CD4-positive, CD25-positive, alpha-beta regulatory T cell (primary cell): ENCODE measurements around the gene POTEJ. TPM values are rescaled to one million over a fixed set of nuclear protein-coding genes. Genes with fewer than 3 reads are reported as not detected.
"Not testable (repeated sequence)": the region's sequence is repeated elsewhere in the genome, so short reads cannot be mapped to it uniquely, and the experiment has no call there.

Source experiments
- ATAC-seq, 2 donors: fragments of 150-1000 bp; cut with Tn5 transposase; one replicate each; pipeline ENCODE4 v1.10.0; 2021; ENCODE audit warnings: low read depth in 2 of 2, moderate number of reproducible peaks in 2 of 2, moderate library complexity in 1 of 2
- DNase-seq, 3 donors: peaks; one replicate each; pipeline versions ENCODE4 v3.0.0 to v3.0.0-alpha.2; 2012 to 2022; ENCODE audit warnings: mixed read lengths in 1 of 3
- H3K27ac ChIP-seq: one replicate; pipeline ENCODE4 v1.7.0; 2013; ENCODE audit warnings: mild to moderate bottlenecking, low read length; ENCODE audit not compliant: insufficient read depth, poor library complexity, severe bottlenecking
- H3K27me3 ChIP-seq: one replicate; pipeline ENCODE4 v1.7.0; 2013; ENCODE audit warnings: low read length; ENCODE audit not compliant: control insufficient read depth, insufficient read depth
- H3K36me3 ChIP-seq: one replicate; pipeline ENCODE4 v1.7.0; 2013; ENCODE audit warnings: mild to moderate bottlenecking, low read length, moderate library complexity; ENCODE audit not compliant: control insufficient read depth, insufficient read depth
- H3K4me1 ChIP-seq: 2 replicates; pipeline ENCODE4 v1.7.0; 2013; ENCODE audit warnings: mild to moderate bottlenecking, low read length; ENCODE audit not compliant: insufficient read depth, control insufficient read depth, poor library complexity, severe bottlenecking
- H3K4me3 ChIP-seq: one replicate; pipeline ENCODE4 v1.7.0; 2013; ENCODE audit warnings: low read depth, mild to moderate bottlenecking, low read length, moderate library complexity
- H3K9me3 ChIP-seq, 2 experiments: 1 replicate in 1 of 2; 2 replicates in 1 of 2; pipeline ENCODE4 v1.7.0; 2013; ENCODE audit warnings: low read length in 2 of 2, mild to moderate bottlenecking in 1 of 2, moderate library complexity in 1 of 2; ENCODE audit not compliant: control insufficient read depth in 2 of 2
- H3K27ac Mint-ChIP-seq, 3 donors: one replicate each; pipeline ENCODE4 v1.8.0; 2020 to 2022; ENCODE audit warnings: mild to moderate bottlenecking in 3 of 3, mixed read lengths in 3 of 3, moderate library complexity in 2 of 3
- H3K27me3 Mint-ChIP-seq: one replicate; pipeline ENCODE4 v1.8.0; 2022; ENCODE audit warnings: mild to moderate bottlenecking, mixed read lengths
- H3K36me3 Mint-ChIP-seq: one replicate; pipeline ENCODE4 v1.8.0; 2020; ENCODE audit warnings: mixed read lengths
- H3K4me1 Mint-ChIP-seq, 4 donors: one replicate each; pipeline ENCODE4 v1.8.0; 2020 to 2022; ENCODE audit warnings: mixed read lengths in 4 of 4, mild to moderate bottlenecking in 1 of 4
- H3K4me3 Mint-ChIP-seq, 4 donors: one replicate each; pipeline ENCODE4 v1.8.0; 2020 to 2022; ENCODE audit warnings: mild to moderate bottlenecking in 4 of 4, mixed read lengths in 4 of 4, moderate library complexity in 3 of 4
- H3K9me3 Mint-ChIP-seq, 7 donors: one replicate each; pipeline ENCODE4 v1.8.0; 2020 to 2022; ENCODE audit warnings: mixed read lengths in 7 of 7, mild to moderate bottlenecking in 3 of 7, moderate library complexity in 2 of 7
- polyA plus RNA-seq, 4 donors: library from polyadenylated mRNA; unstranded; fragments of 300-500 nt; fragmentation: Illumina TruSeq; gene quantifications; one replicate each; pipeline ENCODE4 v1.2.3, GENCODE V29; 2021
- total RNA-seq: library from RNA; stranded (reverse); gene quantifications from one replicate; pipeline ENCODE4 v1.2.3, GENCODE V29; 2022

Gene POTEJ
- total and polyA plus RNA-seq, 5 donors from 2014 or later, result not detected

DNA sequence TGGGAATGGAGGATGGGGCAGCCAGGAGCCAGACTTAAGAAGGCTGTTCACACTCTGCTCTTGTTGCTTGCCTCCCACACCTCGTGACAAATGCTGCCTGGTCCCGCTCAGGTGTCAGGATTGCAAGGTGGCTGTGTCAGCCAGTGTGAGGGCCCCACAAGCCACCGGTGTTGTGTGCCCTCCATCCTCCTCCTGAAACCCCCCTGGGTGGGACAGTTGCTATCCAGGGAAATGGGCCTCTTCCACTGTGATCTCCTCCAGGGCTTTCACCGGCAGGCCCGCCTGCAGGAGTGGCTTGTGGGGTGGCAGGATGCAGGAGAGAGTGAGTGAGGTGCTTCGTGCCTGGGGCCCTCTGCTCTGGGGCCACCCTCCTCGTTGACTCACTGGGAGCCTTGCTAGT, 28.3 kb upstream of the POTEJ start:
- H3K27me3 ChIP-seq, ATAC-seq, H3K36me3 ChIP-seq, H3K4me3 ChIP-seq, H3K27ac Mint-ChIP-seq, H3K27ac ChIP-seq, H3K9me3 Mint-ChIP-seq, H3K4me3 Mint-ChIP-seq, H3K9me3 ChIP-seq, H3K4me1 Mint-ChIP-seq, H3K36me3 Mint-ChIP-seq, H3K27me3 Mint-ChIP-seq, DNase-seq, H3K4me1 ChIP-seq: not testable (repeated sequence)

- H3K4me3 Mint-ChIP-seq, H3K4me1 Mint-ChIP-seq, H3K27ac ChIP-seq, ATAC-seq, H3K27me3 Mint-ChIP-seq, H3K27me3 ChIP-seq, H3K4me1 ChIP-seq, H3K36me3 ChIP-seq, H3K36me3 Mint-ChIP-seq, DNase-seq, H3K4me3 ChIP-seq, H3K27ac Mint-ChIP-seq, H3K9me3 Mint-ChIP-seq, H3K9me3 ChIP-seq: not testable (repeated sequence)
Observed at GRCh38 chr2:130583582-130583981, 27.7 kb upstream of the POTEJ start.

DNA sequence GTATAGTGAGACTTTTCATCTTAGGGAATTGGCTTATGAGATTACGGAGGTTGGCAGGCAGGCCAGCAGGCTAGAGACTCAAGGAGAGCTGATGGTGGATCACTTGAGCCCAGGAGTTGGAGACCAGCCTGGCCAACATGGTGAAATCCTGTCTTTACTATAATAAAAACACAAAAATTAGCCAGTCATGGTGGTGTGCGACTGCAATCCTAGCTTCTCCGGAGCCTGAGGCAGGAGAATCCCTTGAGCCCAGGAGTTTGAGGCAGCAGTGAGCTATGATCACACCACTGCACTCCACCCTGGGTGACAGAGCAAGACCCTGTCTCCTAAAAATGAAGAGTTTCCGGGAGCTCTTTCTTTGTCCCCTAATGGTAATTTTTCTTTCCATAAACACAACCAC, 26.5 kb upstream of the POTEJ start:
- H3K27me3 Mint-ChIP-seq, H3K36me3 ChIP-seq, H3K4me3 ChIP-seq, DNase-seq, ATAC-seq, H3K36me3 Mint-ChIP-seq, H3K4me1 ChIP-seq, H3K27ac ChIP-seq, H3K27ac Mint-ChIP-seq, H3K4me1 Mint-ChIP-seq, H3K9me3 Mint-ChIP-seq, H3K4me3 Mint-ChIP-seq, H3K27me3 ChIP-seq, H3K9me3 ChIP-seq: not testable (repeated sequence)

DNA sequence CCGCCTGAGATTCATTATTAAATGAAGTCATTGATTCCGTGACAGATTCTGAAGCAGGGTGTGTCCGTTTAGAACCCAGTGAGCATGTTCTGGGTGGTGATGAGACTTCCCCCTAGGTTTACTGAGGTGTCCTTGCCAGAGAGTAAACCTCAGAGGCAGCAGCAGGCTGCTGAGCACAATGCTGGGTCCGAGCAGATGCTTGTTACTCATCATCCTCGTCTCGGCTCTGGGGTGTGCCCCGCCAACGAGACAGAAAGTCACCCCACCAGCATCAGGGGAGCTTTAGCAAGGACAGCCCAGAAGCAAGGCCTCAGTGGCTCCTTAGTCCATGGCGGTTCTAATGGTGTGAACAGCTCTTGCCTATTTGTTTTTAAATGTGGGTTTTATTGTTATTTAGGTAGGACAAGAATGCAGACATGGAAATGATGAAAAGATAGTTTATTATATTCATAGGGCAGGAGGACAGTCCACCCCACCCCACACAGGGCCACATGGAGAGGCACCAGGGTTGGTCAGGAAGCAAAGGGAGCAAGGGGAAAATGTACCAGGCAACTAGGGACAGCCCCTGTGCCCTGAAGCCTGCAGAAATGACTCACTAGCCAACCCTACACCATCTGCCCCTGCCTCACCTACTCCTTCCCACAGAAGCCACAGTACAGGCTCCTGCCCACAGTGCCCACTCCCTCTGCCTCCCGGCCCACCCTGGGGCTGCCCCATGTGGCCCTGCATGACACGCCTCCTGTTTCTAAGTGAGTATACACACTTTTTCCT, 22.4 kb upstream of the POTEJ start:
- not testable (repeated sequence) for H3K27me3 Mint-ChIP-seq, H3K36me3 Mint-ChIP-seq, H3K4me1 ChIP-seq, H3K4me3 Mint-ChIP-seq, H3K4me1 Mint-ChIP-seq, H3K36me3 ChIP-seq, DNase-seq, ATAC-seq, H3K4me3 ChIP-seq, H3K9me3 ChIP-seq, H3K27me3 ChIP-seq, H3K27ac ChIP-seq, H3K9me3 Mint-ChIP-seq, H3K27ac Mint-ChIP-seq

DNA sequence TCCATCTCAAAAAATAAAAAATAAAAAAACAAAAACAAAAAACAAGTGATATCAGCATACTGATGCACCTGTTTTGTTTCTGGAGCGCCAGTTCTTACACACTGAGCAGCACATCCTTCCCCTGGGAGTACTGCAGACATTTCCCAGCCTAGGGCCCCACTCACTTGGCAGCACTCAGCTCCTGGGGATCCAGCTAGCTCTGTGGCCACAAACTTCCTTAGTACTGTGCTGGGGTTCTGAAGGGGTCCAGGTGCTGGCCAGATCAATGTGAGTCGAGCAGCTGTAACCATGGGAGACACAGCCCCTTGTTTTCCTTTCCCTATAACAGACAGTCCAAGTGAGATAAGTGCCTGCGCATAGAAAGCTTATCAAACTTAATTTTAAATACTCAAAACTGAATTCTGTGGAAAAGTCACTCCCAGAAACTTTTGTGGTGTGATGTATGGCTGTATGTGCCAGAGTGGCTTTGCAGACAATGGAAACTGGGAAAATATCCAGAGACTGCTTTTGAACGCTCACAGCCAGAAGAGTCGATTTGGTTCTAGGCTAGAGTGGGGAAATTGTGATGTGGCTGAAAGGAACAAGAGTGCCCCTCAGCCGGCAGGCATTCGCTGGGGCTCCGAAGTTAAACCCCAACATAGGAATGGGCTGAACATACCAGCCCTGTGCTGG, 20.9 kb upstream of the POTEJ start:
- not testable (repeated sequence) for H3K9me3 Mint-ChIP-seq, H3K36me3 ChIP-seq, H3K9me3 ChIP-seq, H3K27ac Mint-ChIP-seq, ATAC-seq, H3K4me3 ChIP-seq, H3K27ac ChIP-seq, H3K27me3 ChIP-seq, H3K4me1 ChIP-seq, H3K27me3 Mint-ChIP-seq, H3K4me1 Mint-ChIP-seq, H3K4me3 Mint-ChIP-seq, DNase-seq, H3K36me3 Mint-ChIP-seq

DNA sequence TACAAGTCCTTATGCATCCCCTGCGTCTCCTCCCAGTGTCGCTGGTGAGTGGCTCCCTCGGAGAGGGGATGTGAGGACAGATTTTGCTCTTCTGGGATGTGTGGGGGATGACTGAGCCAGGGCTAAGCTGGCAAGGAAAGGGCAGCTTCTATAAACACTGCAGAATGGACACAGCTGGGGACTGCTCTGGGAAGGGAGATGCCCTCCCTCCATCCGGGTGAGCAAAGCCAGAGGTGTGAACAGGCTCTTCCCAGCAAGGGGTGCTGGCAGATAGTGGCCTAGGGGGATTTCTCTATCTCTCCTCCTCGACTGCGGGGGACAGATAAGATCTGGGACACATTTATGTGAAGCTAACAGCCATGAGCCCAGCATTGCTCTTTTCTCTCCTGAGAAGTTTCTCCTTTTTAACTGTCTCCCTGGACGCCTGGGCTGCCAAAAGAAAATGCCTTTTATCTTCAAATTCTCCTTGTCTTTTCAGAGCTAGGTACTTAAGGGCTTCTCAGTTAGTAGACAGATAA, 20.3 kb upstream of the POTEJ start:
- H3K36me3 ChIP-seq, H3K27ac ChIP-seq, H3K27me3 ChIP-seq, H3K4me1 Mint-ChIP-seq, ATAC-seq, H3K27me3 Mint-ChIP-seq, H3K9me3 Mint-ChIP-seq, DNase-seq, H3K4me1 ChIP-seq, H3K27ac Mint-ChIP-seq, H3K4me3 ChIP-seq, H3K9me3 ChIP-seq, H3K4me3 Mint-ChIP-seq, H3K36me3 Mint-ChIP-seq: not testable (repeated sequence)

GRCh38 chr2:130592791-130593414, 18.3 kb upstream of the POTEJ start:
- not testable (repeated sequence) for H3K9me3 Mint-ChIP-seq, H3K4me1 Mint-ChIP-seq, H3K27ac ChIP-seq, DNase-seq, H3K4me1 ChIP-seq, H3K4me3 Mint-ChIP-seq, H3K36me3 ChIP-seq, H3K9me3 ChIP-seq, H3K27ac Mint-ChIP-seq, H3K27me3 ChIP-seq, ATAC-seq, H3K4me3 ChIP-seq, H3K36me3 Mint-ChIP-seq, H3K27me3 Mint-ChIP-seq

GRCh38 chr2:130594011-130594410, 17.2 kb upstream of the POTEJ start:
- not testable (repeated sequence) for H3K27ac ChIP-seq, H3K4me1 ChIP-seq, H3K27me3 ChIP-seq, ATAC-seq, H3K27ac Mint-ChIP-seq, H3K9me3 ChIP-seq, H3K27me3 Mint-ChIP-seq, H3K36me3 Mint-ChIP-seq, DNase-seq, H3K9me3 Mint-ChIP-seq, H3K4me3 Mint-ChIP-seq, H3K36me3 ChIP-seq, H3K4me3 ChIP-seq, H3K4me1 Mint-ChIP-seq
